DND-41 (cell line): Measurements from ENCODE around the gene ABCC4.

Experiments used
- ATAC-seq: fragments of 200-7000 bp; cut with Tn5 transposase; 3 replicates; pipeline ENCODE4 v1.9.1; 2021; ENCODE audit warnings: low read depth; ENCODE audit not compliant: insufficient read depth
- DNase-seq: peaks from one replicate; pipeline ENCODE4 v3.0.0-alpha.2; 2020
- H2AFZ ChIP-seq: 2 replicates; pipeline ENCODE4 v1.6.0; 2012; ENCODE audit warnings: low read depth, low read length
- H3K27ac ChIP-seq: 2 replicates; pipeline ENCODE4 v1.5.1; 2012; ENCODE audit warnings: low read length, inconsistent platforms
- H3K27me3 ChIP-seq: fragments of 200-600 bp; sonication (generic); 2 replicates; pipeline ENCODE4 v1.6.0; 2012; ENCODE audit warnings: low read length, mild to moderate bottlenecking, inconsistent platforms; ENCODE audit not compliant: insufficient read depth, poor library complexity
- H3K36me3 ChIP-seq: 2 replicates; pipeline ENCODE4 v1.5.1; 2012; ENCODE audit warnings: low read length, inconsistent platforms; ENCODE audit not compliant: insufficient read depth
- H3K4me1 ChIP-seq: 2 replicates; pipeline ENCODE4 v1.5.1; 2012; ENCODE audit warnings: mild to moderate bottlenecking, low read length; ENCODE audit not compliant: insufficient read depth
- H3K4me2 ChIP-seq: 2 replicates; pipeline ENCODE4 v1.6.0; 2012; ENCODE audit warnings: mild to moderate bottlenecking, moderate library complexity, low read length, inconsistent platforms; ENCODE audit not compliant: insufficient read depth
- H3K4me3 ChIP-seq, 2 experiments: fragments of 200-600 bp in 1 of 2; shearing (Covaris generic) in 1 of 2; 2 replicates each; pipeline ENCODE4 v1.5.1; 2012 to 2016; ENCODE audit warnings: inconsistent platforms in 2 of 2, low read length in 2 of 2, mild to moderate bottlenecking in 2 of 2, low read depth in 1 of 2, moderate library complexity in 1 of 2
- H3K79me2 ChIP-seq: 2 replicates; pipeline ENCODE4 v1.6.0; 2012; ENCODE audit warnings: low read length, inconsistent platforms; ENCODE audit not compliant: insufficient read depth
- H3K9ac ChIP-seq: 2 replicates; pipeline ENCODE4 v1.6.0; 2012; ENCODE audit warnings: low read depth, mild to moderate bottlenecking, inconsistent platforms, low read length, moderate library complexity
- H3K9me3 ChIP-seq: 2 replicates; pipeline ENCODE4 v1.5.1; 2012; ENCODE audit warnings: low read length, moderate library complexity, mild to moderate bottlenecking, inconsistent platforms; ENCODE audit not compliant: insufficient read depth, severe bottlenecking
- H4K20me1 ChIP-seq: 2 replicates; pipeline ENCODE4 v1.6.0; 2012; ENCODE audit warnings: low read length; ENCODE audit not compliant: insufficient read depth
- CTCF ChIP-seq: IDR thresholded peaks from 2 replicates; pipeline ENCODE4 v1.5.1; 2012; ENCODE audit warnings: borderline replicate concordance, low read length, moderate library complexity, mild to moderate bottlenecking; ENCODE audit not compliant: poor library complexity, severe bottlenecking; ENCODE audit errors: extremely low read depth
- EZH2 ChIP-seq: IDR thresholded peaks from 3 replicates; pipeline ENCODE4 v1.6.1; 2012; ENCODE audit warnings: borderline replicate concordance, low read depth, mild to moderate bottlenecking, moderate library complexity, low read length, inconsistent platforms; ENCODE audit not compliant: severe bottlenecking

ABCC4 gene

GRCh38 chr13:95112883-95113282, 188.4 kb downstream of the ABCC4 start:
- H3K79me2 ChIP-seq, result no peaks in the 10 kb centered on the region
- no peaks in the 10 kb centered on the region for H3K9me3 ChIP-seq
- H3K27ac ChIP-seq, result no peak overlapping the region
- no peak for TF ChIP-seq EZH2
- no peak for TF ChIP-seq CTCF
- no peaks in the 10 kb centered on the region for H3K27me3 ChIP-seq
- no peaks in the 10 kb centered on the region for H3K36me3 ChIP-seq
- no peak for DNase-seq
- no peak overlapping the region for H3K4me2 ChIP-seq
- H3K9ac ChIP-seq, result no peak overlapping the region
- H4K20me1 ChIP-seq, result no peaks in the 10 kb centered on the region
- H3K4me3 ChIP-seq, result no peak overlapping the region
- no peak overlapping the region for H2AFZ ChIP-seq
- H3K4me1 ChIP-seq, result no peaks in the 10 kb centered on the region
- no peak for ATAC-seq

GRCh38 chr13:95111608-95112007, 189.6 kb downstream of the ABCC4 start:
- H2AFZ ChIP-seq, result no peak overlapping the region
- H3K27ac ChIP-seq, result no peak overlapping the region
- no peaks in the 10 kb centered on the region for H3K4me1 ChIP-seq
- H3K27me3 ChIP-seq, result no peaks in the 10 kb centered on the region
- H4K20me1 ChIP-seq, result no peaks in the 10 kb centered on the region
- no peak for DNase-seq
- no peak for ATAC-seq
- H3K9me3 ChIP-seq, result no peaks in the 10 kb centered on the region
- no peak overlapping the region for H3K9ac ChIP-seq
- H3K4me2 ChIP-seq, result no peak overlapping the region
- no peaks in the 10 kb centered on the region for H3K79me2 ChIP-seq
- TF ChIP-seq CTCF, result no peak
- TF ChIP-seq EZH2, result no peak
- H3K36me3 ChIP-seq, result no peaks in the 10 kb centered on the region
- no peak overlapping the region for H3K4me3 ChIP-seq

GRCh38 chr13:95106562-95106961, 194.7 kb downstream of the ABCC4 start:
- H3K4me3 ChIP-seq, result no peak overlapping the region
- H3K9ac ChIP-seq, result no peak overlapping the region
- H3K36me3 ChIP-seq, result no peaks in the 10 kb centered on the region
- no peaks in the 10 kb centered on the region for H3K4me1 ChIP-seq
- no peaks in the 10 kb centered on the region for H3K79me2 ChIP-seq
- TF ChIP-seq EZH2, result no peak
- TF ChIP-seq CTCF, result no peak
- H3K27me3 ChIP-seq, result no peaks in the 10 kb centered on the region
- H4K20me1 ChIP-seq, result no peaks in the 10 kb centered on the region
- DNase-seq, result no peak
- H2AFZ ChIP-seq, result no peak overlapping the region
- ATAC-seq, result no peak
- H3K4me2 ChIP-seq, result no peak overlapping the region
- no peaks in the 10 kb centered on the region for H3K9me3 ChIP-seq
- H3K27ac ChIP-seq, result no peak overlapping the region

GRCh38 chr13:95100525-95101433, 200.5 kb downstream of the ABCC4 start:
- no peak overlapping the region for H2AFZ ChIP-seq
- peaks cover 2% of the 10 kb centered on the region for H3K9me3 ChIP-seq
- H3K36me3 ChIP-seq, result no peaks in the 10 kb centered on the region
- no peak for TF ChIP-seq CTCF
- TF ChIP-seq EZH2, result no peak
- H3K27ac ChIP-seq, result no peak overlapping the region
- no peak for ATAC-seq
- no peaks in the 10 kb centered on the region for H3K79me2 ChIP-seq
- H3K4me2 ChIP-seq, result no peak overlapping the region
- H3K4me3 ChIP-seq, result no peak overlapping the region
- DNase-seq, result no peak
- H3K27me3 ChIP-seq, result no peaks in the 10 kb centered on the region
- no peaks in the 10 kb centered on the region for H3K4me1 ChIP-seq
- H4K20me1 ChIP-seq, result no peaks in the 10 kb centered on the region
- H3K9ac ChIP-seq, result no peak overlapping the region
